NCI-H1694 (cell line): ENCODE data around the gene UGT1A1.

Experiments used
- DNase-seq: peaks from one replicate; lab custom pipeline; 2025; lab: John Stamatoyannopoulos, UW

UGT1A1 gene

DNA sequence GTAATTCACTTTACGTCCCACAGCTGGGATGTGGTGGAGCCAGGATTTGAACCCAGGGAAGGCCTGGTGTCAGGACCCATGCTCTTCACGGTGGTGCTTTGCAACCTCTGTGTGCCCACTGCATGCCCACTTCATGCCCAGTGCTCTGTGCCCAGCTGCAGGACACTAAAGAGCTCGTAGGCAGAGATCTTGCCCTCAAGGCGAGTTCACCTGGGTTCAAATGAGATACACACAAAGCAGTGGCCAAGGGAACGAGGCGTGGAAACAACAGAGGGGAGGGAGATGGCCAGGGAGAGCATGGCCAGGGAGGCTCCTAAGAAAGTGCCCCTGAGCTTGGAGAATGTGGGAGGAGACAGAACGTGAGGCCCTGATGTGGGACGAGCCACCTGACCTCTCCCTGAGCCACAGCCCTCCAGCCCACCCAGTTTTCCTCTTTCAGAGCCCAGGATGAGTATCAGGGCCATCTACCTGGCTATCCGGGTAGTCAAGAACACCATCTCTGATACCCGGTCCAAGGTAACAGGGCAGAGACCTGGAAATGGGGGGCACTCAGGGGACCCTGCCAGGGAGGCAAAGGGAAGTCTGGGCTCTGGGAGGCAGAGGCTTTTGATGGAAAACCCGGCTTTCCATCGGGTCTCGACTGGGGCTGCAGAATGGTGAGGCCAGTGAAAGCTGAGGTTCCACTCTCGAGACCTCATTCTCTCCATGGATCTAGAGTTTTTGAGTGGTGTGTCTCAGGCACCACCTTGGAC lies 38.4 kb downstream of the UGT1A1 start:
- DNase-seq, result no peak

DNA sequence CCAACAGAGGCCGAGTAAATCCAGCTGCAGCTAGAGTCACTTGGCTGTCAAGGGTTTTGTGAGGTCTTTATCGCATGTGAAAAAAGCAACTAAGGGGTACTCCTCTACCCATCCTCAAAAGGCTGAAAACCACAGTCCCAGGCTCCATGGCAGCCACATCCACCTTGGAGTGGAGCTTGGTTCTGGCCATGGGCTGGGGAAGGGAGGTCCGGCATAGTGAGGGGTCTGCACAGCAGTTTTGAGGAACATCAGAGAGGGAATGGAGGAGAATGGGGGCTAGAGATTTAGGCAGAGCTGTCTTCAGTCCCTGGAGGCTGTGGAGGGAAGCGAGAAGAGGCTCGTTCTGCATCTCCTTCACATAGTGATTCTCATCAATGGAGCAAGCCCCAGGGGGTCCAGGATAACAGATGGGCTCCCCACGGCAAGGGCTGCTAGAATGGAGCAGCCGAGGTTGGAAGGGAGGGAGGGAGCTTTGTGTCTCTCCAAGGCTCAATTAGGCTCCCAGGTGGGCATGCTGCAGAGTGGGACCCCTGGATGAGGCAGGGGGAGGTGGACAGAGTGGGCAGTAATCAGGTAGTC lies 39.1 kb downstream of the UGT1A1 start:
- peak; percentile 10 for DNase-seq

DNA sequence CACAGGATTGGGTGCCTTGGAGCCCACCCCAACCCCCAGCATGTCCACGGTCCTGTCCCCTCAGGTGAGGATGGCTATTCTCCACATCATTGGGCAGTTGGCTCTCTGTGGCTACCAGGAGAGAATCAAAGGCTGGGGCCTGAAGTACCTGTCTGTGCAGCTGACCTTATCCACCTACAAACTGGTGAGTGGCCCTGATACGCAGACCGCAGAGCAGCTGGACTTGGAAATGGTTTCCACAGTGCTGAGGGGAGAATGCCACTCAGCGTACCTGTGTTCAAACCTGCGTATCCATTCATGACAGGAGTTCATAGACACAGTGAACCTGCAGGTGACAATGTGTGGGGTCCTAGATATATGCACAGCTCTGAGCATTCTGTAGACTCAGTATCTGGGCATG lies 39.6 kb downstream of the UGT1A1 start:
- DNase-seq, result no peak

DNA sequence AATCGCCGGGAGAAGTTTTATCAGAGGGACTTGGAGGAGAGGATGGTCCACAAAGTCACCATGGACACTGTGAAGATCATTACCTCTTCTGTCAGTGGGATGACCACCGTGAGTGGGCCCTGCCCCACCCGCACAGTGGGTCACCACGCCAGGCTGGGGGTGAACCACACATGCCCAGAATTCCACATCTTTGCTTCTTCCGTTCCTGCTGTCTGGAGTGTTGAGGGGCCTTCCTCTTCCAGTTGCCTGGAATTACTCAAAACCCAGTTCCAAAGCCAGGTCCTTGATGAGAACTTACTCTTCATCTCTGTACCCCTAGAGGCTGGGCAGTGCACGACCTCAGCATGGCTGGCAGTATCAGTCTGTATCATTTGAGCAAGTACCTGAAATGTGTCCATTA lies 40.1 kb downstream of the UGT1A1 start:
- DNase-seq, result no peak

DNA sequence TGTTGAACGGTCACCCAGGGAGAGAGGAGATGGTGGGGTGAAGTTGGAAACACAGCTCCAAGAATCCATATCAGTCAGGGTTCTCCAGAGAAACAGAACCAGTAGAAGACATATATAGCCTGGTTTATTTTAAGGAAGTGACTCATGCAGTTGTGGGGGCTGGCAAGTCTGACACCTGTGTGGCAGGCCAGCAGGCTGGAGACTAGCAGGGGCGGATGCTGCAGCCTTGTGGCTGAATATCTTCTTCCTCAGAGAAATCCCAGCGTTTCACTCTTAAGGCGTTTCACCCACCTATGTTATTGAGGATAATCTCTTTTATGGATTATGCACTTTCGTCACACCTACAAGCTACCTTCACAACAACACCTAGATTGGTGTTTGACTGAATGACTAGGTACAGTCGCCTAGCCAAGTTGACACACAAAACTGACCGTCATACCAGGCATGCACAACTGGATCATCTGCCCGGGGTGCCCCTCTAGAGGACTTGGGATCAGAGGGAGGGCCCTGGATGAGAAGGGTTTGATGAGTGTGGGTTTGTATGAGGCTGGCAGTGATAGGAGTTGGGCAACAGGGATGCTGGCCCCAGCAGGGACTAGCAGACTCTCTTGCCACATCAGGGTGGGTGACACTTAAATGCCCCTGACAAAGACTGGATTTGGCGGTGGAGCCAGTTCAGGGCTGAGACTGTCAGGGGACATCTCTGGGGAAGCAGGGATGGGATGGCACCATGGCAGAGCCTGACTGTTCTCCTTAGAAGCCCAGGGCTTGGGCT lies 41.5 kb downstream of the UGT1A1 start:
- no peak for DNase-seq

DNA sequence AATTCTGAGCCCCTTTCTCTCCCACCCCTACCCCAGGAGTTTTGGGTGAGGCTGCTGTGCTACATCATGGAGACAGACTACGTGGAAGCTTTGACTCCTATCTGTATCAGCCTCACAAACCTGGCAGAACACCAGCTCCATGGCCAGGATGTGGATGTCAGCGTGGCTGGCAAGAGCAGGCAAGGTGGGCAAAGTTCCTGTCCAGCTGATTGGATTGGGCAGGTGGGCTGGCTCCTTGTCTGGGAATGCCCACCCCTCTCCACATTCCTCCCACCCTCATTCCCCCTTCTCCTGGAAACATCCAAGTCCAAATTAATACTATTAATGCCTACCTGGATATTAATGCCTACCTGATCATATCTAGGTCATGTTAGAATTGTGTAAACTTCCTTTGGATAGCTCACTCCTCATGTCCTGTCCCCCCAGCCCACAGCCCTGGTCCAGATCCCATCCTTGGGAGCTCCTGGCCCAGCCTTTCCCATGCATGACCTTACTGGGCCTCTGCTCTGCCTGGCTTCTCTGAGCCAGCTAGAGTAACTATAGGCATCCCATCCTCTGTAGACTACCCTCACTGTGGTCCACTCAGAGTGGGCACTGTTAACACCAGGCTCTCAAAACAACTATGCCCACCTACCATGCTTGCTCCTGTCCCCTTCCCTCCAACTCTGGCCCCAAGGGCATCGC lies 42.2 kb downstream of the UGT1A1 start:
- DNase-seq, result no peak

DNA sequence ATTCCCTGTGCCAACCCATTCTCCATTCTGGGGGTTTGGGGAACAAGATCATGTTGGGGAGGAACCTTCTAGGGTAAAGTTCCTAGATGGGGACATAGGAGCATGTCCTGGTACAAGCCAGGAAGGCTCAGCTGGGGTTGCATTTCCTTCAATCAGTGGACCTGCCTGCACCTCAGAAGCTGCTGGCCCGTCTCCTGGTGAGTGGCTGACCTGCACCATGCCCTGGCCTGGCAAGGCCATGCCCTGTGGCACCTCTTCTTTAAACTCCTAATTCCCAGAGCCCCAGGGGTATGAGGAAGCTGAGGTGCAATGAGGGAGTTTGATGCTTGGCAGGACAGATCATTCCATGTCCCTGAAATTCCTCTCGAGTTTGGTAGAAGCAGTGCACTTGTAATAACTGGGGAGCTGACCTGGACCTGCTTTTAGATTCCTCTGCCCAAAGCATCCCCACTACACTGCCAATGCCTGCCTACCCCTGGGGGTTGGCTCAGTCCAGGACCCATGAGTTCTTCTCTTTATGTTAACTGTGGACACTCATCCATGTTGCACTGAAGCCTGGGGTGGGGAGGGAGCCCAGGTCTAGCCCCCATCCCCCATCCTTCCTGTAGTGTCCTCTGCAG lies 43.3 kb downstream of the UGT1A1 start:
- no peak for DNase-seq

DNA sequence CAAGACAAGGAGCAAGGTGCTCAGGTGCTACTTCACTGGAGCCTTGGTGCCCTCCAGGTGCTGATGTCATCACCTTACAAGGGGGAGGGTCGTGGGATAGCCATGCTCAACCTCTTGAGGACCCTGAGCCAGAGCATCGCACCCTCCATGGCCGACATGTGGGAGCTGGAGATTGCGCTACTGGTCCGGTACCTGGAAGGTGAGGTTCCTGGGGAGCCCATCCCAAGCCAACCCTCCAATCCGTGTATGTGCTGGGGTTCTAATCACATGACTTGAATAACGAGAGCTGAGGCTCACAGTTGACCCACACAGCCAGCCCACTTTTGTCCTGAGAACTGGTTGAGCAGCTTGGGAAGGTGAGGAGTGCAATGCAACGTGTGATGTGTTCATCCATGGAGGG lies 43.9 kb downstream of the UGT1A1 start:
- DNase-seq, result no peak

DNA sequence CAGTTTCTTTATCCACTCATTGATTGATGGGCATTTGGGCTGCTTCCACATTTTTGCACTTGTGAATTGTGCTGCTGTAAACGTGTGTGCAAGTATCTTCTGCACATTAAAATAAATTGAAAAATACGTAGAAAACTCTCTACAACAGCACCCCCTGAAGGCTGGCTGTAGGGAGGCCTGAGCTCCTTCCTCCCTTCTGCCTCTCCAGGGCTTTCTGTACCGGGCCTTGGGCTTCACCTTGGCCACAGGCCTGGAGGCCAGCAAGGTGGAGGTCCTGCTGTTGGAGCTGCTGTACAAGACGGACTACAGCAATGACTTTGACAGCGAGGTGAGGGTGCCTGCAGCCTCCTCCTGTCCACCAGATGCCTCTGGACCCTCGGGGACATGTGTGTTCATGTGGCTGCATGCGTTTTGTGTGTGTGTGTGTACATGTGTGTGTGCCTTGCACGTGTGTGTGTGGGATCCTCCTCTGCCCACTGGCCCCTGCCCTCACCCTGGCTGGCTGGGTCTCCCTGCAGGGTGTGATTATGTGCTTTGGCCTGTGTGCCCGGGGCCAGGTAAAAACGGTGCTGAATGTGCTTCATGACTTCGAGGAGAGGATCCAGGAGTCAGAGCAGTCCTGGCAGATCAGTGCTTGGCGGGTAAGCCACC lies 47.3 kb downstream of the UGT1A1 start:
- no peak for DNase-seq

DNA sequence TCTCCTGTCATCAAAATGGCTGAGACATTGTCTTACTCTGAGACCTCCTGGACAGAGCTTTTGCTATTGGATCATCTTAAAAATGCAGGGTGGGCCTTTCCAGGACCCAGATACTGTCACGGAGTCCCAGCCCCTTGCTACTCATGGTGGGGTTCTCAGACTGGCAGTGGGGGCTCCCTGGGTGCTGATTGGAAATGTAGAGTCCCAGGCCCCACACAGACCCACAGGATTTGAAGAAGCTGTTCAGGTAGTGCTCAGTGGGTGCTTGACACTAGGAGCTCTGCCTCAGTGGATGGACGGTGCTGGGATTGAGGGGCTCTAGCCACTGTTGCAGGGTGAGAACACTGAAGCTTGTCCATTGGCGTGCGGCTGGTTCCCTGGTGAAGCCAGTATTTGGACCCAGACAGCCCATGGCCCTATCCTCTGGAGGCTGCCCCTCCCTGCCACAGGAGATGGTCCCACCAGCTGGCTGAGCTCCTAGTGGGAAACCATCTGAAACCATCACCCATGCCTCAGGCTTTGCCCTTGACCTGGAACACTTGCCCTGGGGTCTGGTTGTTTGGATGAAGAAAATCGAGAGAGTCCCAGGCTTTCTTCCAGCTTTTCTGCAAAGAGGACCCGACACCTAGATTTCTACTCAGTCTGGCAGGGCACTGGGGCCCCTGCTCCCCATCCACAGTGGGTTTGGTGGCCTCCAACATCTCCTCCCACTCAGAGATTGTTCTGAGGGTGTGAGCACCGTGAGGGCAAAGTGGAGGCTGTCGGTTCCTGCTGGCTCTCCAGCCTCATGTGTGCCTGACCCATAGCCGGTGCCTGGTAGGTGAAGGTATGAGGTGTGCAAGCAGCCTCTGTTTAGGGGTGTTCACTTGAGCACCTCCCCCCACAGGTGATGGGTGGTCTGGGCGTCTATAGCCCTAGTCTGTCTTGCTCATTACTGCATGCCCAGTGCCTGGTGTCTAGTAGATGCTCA lies 48.2 kb downstream of the UGT1A1 start:
- DNase-seq, result no peak

DNA sequence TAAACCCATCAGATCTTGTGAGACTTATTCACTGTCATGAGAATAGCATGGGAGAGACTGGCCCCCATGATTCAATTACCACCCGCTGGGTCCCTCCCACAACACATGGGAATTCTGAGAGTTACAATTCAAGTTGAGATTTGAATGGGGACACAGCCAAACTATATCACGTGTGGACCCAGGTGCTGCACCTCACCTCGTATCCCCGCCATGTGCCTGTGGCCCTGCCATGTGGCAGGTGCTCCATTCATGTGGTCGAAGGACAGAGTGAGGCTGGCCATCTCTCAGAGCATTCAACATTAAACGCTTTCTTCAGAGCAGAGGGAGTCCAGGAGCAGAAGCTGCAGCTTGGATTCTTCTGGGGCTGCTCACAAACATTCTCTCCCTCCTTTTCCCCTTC lies 50.3 kb downstream of the UGT1A1 start:
- no peak for DNase-seq

DNA sequence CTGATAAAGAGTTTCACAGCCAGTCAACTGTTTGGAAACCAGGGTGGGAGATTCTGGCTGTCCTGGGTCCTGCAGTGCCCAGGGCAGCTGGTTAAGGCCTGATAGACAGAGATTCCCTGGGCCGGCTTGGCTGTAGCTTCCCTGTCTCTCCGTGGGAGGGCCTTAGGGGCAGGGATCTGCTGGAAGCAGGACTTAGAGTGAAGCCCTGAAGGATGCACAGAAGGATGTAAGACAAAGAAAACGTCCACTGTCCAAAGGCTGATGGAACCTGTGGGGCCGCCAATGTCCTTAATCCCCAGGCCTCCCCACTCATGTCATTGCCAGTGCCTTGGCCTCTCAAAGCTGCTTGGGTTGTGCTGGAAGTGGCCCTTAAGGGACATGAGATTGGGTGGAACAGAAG lies 51.0 kb downstream of the UGT1A1 start:
- DNase-seq, result no peak

DNA sequence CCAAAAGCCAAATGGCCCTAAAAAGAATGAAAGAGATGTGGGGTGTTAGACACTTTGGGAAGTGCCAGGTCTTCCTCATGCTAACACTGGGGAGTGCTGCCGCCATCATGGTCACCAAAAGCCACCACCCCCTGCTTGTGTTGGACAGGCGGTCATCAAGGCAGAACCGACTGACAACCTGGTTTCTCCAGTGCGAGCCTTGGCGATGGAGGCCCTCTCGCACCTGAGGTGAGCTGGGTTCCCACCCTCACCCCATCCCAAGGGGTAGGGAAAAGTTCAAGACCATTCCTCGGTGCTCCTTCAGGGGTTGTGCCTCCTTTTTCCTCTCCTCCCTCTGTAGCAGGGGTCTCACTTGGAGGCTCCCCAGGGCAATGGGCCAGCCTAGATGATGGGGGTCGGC lies 51.7 kb downstream of the UGT1A1 start:
- DNase-seq, result no peak

DNA sequence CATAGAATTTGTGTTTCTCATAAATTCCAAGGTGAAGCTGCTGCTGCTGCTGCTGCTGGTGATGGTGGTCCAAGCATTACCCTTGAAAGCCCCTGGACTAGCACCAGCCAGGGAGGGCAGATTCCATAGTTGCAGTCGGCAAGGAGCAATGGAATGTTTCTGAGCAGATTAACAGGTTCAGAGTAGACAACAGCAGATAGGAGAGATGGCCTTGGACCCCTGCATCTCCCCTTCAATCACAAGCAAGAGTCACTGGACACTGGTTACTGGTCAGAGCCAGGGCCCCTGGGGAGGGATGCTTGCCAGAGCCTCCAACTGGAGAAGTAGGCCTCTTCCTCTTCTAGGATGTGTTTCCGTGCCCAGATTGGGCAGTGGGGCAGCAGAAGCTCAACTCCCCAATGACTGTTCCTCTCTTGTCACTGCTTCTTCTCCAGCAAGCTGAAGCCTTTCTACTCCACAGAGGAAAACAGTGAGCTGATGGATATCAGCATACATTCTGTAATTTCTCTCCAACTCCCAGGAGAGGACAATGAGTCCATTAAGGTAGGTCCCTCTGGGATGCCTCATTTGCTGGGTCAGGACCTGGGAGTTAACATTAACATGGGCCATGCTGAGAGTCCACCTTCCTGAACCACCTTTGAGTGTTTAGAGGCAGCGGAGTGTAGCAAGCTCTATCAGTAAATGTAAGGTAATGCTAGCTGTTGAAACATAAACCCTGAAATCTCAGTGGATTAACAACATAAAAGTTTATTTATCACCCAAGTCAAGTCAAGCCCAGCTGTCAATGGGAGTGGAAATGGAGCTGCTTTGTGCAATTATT lies 53.4 kb downstream of the UGT1A1 start:
- no peak for DNase-seq

DNA sequence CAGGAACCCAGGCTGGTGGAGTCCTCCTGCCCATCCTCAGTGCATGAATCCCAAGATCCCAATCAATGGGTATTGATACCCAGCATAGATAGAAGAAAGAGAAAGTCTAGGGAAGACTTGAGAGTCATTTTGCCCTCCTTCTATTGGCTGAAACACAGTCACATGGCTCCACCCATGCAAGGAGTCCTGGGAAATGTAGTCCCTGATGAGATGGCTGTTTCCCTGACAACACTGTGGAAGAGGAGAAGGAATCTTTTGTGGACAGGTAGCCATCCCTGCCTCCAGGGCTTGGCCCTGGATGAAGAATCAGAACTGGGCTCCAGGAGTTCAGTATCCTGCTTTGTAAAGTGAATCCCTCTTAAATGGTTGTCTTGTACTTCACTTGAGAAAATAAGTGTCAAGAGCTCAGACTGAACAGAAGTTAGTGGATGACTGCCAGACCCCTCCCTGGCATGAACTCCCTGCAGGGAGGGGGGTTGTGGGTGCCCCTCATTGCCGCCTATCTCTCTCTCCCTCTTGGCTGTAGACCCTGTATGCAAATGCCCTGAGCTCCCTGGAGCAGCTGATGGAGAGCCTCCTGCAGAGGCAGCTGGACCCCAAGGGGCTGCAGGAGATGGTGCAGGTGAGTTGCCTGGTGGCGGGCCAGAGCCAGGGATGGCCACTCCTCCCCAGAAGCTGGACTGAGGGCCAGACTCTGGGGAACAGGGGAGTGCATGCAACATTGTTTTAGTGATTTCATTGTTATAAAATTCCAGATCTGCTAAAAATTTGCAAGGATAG lies 54.2 kb downstream of the UGT1A1 start:
- DNase-seq, result peak; percentile 15

DNA sequence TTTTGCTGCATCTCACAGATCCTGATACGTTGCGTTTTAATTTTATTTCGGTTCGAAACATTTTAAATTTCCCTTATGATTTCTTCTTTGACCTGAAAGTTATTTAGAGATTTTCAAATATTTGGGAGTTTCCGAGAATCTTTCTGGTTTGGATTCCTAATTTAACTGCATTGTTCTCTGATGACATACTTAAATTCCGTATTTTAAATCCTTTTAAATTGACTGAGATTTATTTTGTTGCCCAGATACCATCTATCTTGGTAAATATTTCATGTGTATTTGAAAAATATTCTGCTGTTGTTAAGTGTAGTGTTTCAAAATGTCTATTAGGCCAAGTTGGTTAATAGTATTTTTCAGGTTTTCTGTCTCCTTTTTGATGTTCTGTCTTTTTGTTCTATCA lies 55.8 kb downstream of the UGT1A1 start:
- no peak for DNase-seq

DNA sequence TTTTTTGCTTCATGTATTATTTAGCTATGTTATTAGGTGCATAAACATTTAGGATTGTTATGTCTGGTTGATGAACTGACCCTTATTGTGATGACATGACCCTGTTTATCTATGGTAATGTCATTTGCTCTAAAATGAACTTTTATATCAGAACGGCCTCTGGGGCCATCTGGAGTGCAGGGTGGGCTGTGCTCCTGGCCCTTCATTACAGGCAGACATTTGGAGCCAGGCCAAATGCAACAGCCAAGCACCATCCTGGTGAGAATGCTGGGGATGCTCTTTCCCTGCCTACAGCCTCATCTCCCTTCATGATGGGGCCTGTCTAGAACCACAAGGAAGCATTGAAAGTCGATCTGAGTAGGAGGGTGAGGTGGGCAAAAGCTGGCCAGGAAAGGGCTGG lies 56.3 kb downstream of the UGT1A1 start:
- peak; percentile 67 for DNase-seq

DNA sequence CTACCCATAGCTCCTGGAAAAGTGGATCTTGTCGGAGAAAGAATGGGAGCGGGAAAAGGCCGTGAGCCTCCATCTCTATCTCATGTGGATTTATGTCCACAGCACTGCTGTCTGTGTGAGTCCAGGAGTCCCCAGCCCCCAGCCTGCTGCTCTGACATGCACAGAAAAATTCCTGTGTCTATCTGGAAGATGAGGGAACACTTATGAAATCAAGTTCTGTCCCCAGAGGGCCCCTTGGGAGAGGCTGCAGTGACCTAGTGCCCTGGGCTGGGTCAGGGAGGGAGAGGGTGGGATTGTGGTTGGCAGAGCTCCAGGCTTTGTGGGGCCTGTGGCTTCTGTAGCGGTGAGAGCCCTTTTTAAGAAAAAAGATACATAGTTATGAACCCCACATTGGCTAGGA lies 56.7 kb downstream of the UGT1A1 start:
- DNase-seq, result no peak

DNA sequence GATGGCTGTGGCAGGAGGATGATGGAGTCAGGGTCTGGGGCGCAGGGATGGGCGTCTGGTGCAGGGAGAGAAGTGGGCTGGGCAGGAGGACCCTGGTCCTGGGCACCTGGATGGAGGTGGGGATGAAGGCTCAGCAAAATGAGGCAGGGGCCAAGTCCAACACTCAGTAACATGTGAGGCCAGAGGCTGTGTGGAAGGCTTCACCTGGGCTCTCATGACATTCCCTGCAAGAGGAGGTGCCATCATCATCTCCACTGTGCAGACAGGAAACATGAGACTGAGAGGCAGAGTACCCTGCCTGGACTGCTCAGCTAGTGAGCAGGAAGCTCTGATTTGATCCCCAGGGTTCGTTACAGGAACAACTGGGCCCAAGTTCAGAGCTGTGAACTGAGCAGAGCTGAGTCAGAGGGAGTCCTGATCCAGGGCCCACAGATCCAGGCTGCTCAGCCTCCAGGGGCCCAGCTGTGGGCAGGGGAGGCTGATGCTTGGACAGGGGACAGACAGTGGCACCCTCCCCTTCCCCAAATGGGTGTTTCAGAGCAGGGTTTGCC lies 57.4 kb downstream of the UGT1A1 start:
- no peak for DNase-seq
